HG03575 (cell line): ENCODE results near the gene TBC1D22A.

Experiments
- ATAC-seq: cut with Tn5 transposase; IDR thresholded peaks from one replicate; pipeline ENCODE4 v1.9.1; 2021; ENCODE audit not compliant: unreplicated experiment, insufficient number of reproducible peaks, low FRiP score; ENCODE audit errors: extremely low read depth

The TBC1D22A gene

DNA sequence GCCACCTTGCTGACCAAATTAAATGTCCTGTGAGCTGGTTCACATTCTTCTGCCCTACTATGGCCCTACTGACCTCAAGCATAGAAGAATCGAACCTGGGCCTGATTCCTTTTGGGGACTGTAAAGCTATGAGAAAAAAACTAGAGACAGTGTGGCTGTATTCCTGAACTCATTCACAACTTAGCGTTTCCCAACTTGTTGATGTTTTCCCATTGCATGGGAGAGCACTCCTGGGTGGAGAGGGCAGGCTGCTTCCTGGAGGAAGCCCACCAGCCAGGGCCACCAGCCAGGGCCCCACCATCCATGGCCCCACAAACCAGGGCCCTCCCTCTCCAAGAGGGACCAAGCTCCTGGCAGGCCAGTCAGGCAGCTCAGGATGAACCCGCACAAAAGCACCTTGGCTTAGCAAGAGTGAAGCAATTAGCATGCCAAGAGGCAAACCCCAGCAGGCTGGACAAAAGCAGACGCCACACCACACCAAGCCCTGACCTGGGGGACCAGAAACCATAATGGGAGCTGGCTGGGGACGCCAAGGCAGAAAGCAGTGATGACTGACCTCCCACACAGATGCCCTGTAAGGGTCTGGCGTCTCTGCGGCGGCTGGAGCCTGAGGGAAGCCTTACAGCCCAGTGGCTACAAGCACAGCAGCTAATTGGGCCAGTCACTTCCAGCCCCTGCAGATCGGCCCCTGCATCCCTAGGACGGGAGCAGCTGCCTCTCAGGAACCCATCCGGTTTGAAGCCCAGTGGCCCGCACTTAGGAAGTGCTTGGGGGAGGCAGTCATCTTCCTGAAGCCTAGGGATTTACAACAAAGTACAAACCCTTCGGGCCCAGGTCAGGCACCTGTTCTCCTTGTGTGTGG, 26.5 kb upstream of the TBC1D22A start:
- no peak for ATAC-seq

DNA sequence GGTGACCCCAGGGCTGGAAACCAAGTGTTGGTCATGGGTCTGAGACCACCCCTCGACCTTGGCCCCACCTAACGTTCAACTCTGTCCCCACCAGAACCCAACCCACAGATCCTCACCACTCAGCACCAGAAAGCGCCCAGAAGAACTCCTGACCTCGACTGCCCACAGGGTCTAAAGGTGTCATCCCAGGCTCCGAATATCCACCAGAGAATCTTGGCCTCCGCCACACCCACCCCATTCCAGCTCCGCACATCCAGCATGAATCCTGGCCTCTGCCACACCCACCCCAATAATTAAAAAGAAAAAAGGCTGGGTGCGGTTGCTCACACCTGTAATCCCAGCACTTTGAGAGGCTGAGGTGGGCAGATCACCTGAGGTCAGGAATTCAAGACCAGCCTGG, 25.7 kb upstream of the TBC1D22A start:
- no peak for ATAC-seq

DNA sequence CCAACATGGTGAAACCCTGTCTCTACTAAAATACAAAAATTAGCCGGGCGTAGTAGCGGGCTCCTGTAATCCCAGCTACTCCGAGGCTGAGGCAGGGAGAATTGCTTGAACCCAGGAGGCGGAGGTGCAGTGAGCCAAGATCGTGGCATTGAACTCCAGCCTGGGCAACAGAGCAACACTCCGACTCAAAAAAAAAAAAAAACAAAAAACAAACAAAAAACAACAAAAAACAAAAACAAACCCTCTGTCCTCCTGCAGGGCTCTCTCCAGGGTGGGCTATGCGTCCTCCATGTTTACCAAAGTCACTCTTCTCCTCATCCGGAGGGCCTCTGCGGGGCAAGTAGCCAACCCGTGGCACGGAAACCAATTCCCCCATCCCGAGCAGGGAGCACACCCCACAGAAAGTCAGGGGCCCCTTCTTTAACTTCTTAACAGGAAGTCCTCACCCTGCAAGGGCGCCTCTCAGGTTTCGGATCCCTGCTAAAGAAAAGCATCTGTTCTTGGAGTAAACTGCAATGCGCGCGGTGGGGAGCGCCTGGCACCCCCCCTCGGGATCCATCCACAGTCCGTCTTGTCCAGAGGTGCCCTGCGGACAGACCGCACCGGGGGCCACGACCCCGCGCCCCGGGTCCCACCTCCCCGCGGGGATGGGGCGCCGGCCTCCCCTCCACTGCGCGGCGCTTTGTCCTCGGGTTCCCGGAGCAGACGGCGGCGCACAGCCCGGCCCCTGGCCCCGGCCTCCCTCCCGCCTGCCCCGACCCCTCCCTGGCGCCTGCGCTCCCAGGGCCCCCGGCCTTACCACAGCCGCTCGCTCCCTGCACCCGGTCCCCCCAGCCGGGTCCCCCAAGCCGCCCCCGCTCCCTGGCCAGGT, 25.1 kb upstream of the TBC1D22A start:
- no peak for ATAC-seq

DNA sequence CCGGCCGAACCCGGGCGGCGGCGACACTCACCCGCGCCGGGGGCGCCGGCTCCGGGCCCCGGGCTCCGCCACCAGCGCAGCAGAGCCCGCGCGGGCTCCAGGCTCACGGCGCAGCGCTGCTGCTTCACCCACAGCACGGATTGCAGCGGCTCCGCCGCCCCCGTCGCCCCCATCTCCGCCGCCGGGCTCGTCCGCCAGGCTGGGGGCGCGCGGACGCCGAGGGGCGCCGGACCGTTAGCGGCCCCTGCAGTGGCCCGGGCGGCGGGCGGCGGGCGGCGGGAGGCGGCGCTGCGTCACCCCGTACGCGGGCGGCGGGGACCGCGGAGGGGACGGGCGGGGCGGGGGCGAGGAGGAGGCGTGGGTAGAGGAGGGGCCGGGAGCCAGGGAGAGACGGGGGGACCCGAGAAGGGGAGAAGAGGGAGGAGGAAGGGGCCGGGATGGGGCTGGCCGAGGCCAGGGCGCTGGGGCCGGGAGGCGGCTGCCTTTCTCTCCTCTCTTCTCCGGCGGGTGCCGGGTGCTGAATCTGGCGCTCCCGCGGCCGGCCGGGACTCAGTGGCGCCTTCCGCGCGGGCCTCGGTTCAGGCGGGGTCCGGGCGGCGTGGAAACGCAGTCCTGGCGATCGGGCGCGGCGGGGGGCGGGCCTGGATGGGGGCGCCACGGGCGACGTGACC, 24.3 kb upstream of the TBC1D22A start, which contains the start of gene CERK:
TSS of gene CERK (minus strand) at position 277 of the 671 bp plus-strand sequence. CDS start at position 173, 104 bp downstream.
- ATAC-seq: no peak

DNA sequence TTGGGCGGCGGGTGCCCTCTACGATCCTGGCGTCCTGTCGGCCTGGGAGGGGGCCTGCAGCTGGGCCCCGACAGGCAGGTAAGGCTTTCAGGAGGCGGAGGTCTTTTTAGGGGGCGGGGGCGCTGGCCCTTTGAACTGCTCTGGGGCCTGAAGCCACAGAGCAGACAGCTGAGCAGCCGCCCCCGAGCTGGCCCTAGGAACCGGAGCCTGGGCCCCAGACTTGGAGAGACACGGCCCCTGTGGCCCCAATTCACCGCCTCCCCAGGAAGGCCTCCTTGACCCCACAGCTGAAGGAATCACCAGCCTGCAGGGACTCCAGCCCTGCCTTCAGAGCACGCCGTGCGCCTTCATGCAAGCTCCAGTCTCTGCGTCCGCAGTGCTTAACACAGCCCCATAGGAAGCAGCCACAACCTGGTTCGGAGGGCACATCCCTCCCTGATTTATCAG, 23.8 kb upstream of the TBC1D22A start:
- ATAC-seq: no peak

DNA sequence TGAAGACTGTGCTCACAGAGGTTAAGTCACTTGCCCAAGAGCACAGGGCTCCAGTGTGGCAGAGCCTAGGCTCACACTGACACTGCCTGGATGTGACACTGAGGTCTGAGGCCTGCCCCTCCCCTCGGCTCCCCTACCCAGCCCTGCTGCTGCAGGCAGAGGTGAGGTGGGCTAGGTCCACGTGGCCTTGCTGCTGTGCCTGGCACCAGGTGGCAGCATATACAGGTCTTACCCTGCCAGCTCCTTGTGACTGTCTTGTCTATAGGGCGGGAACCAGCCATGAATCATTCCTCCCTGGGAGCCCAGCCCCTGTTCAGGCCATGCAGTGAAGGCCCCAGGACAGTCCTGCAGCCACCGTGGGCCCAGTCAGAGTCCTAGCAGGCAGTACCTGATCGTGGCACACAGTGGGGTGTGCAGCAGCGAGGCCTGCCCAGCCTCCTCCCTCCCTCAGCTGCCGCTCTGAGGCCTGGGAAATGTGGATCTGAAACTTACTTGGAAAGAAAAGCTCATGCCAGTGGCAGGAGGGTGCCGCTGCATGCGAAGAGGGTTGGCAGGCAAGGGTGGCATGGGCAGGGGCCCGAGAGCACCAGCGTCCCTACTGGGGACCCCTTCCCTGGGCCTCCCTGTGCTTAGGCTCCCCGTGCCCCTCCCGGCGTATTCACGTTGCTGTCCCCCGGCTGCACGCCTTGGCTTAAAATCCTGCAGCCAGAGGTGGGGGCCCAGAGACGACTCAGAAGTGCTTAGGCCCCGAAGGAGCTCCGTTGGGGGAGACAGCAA, 23.2 kb upstream of the TBC1D22A start:
- ATAC-seq: no peak

DNA sequence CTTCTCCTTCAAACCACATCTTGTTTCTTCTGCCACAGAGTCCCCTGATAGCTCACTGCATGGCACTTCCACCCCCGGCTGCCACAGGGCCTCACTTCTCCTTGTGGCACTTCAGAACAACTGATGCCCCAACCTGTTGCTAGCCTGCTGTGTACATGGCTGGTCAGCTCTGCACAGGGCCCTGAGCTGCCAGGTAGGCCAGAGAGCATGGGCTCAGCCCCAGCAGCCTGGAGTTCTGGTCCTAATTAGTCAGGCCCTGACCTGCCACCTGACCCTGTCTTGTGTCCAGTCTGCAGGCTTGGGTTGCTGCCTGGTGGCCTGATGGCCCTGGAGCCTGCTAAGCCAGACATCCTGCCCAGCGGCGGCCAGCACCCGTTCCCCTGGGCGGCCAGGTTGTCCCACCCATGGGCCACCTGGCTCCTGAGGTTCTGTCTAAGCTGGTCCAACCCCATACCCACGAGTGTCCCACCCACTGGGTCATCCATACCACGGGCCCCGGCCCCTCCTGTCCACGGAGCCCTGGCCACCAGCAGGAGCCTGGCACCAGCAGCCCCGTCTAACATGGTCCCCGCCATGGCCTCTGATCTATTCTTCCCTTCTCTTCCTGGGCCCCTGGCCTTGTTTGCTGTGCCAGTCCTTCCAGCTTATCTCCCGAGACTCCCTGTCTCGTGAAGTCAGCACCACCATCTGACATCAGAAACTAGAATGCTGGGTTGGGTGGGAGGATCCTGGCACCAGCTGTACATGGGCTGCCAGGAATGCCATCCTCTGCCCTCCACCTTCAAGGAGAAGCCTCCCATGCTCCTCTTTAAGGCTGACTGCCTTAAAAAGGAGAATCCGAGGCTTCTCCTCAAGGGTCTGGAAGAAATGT, 21.3 kb upstream of the TBC1D22A start:
- ATAC-seq: no peak

DNA sequence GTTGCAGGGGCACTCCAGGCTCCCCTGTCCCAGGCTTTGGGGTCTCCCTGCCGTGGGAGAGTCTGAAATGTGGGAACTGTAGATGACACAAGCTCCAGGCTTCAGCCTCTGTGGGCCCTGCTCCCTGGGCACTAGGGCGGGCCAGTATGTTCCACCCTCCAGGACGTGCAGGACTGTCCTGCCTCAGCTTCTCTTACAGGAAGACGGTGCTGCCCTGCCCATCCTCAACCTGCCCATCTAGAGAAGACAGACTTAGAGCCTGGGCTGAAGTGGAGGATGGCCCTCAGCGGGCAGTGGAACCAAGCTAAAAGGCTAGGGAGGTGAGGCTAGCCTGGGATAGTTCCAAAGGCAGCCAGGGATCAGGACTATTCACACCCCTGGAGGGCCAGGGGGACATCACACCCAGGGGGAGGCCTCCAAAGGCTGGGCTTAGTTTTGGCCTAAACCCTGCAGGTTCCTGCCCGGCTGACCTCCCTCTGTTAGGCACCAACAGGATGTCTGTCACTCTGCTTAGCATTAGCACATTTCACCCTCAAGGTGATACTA, 20.4 kb upstream of the TBC1D22A start:
- ATAC-seq: no peak

DNA sequence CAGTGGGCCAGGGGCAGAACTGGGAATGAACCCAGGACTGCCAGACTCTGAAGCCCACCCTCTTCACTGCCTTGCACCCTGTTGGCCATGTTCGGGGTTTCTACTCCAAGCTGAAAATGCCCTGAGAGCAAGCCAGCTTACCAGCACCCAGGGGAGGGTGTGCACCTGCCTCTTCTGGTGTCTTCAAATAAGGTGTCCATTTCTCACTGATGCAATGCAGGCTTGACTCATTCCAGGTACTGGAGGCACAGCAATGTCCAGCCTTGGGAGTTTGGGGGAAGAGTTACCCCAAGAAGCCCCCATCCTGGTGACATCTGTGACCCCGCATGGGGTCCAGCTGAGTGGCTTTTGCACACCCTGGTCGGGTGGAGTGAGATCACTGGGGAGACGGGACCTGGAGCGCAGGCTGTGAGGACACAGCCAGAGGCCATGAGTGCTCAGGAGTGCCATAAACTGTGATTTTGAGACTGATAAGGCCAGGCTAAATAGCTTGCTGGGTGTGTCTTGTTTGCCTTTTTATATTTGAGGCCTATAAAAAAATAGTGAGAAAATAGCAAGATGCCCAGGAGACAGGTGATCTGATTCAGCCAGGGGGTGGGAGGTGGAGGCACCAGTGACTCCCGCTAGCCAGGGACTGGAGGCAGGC, 19.8 kb upstream of the TBC1D22A start:
- no peak for ATAC-seq

DNA sequence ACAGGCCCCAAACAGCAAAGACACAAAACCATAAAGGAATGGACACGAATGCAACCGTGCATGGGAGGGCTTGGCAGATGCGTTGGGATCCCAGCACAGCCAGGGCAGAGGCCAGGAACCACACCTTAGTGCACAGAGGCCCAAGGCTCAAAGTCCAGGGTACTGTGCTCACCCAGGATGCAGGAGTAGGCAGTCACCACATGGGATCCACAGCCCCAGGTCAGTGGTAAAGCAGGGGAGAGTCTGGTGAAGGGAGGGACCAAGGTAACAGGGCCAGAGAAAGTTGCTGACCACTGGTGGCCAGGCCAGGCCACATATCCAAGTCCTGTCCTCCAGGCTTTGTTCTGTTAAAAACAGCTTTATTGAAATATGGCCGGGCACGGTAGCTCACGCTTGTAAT, 17.9 kb upstream of the TBC1D22A start:
- no peak for ATAC-seq

DNA sequence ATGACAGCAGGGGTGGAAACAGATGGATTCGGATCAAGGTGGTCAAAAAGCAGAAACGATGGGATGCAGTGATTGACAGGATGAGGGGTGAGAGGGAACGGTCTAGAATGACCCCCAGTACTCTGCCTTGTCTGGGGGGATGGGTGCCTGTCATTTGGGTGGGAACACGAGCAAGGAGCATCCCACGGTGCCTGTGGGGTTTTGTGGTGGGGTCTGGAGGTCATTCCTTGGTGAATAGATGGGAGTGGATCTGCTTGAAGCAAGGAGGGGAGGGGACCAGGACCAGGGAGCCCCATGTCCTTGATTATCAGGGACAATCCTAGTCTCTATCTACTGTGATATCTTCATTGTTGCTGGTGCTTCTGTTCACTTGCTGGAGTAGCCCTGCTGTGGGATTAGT, 16.3 kb upstream of the TBC1D22A start:
- no peak for ATAC-seq

DNA sequence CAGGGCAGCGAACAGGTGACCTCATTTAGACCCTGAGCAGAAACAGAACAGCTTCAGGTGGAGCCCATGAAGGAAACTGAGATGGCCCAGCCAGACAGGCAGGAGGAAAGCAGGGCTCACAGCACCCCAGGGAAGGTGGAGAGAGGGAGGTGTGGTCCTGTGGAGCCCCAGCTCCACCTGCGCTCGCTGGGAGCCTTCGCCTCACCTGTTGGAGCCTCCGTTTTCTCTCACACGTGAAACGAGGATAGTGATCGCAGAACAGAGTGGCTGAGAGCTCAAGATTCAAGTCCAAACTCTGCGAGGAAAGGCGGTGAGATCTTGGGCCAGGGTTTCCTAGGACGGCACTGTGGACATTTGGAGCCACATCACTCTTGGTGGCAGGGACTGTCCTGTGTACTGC, 15.8 kb upstream of the TBC1D22A start:
- no peak for ATAC-seq

DNA sequence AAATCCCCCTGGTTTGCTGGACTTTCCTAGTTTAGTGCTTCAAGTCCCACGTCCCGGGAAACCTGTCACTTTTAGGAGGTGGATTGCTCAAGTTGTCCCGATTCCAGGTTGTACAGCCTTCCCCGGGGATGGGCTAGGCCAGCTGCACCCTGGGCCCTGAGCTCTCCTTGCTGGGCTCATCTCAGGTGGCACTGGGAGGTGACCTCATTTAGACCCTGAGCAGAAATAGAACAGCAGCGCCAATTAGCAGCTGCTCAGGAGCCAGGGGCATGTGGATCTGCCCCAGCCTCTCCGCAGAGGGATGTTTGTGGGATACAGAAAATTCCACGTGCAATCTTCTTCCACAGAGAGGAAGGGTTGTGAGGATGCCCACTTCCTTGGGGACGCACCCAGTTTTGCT, 14.8 kb upstream of the TBC1D22A start:
- no peak for ATAC-seq

DNA sequence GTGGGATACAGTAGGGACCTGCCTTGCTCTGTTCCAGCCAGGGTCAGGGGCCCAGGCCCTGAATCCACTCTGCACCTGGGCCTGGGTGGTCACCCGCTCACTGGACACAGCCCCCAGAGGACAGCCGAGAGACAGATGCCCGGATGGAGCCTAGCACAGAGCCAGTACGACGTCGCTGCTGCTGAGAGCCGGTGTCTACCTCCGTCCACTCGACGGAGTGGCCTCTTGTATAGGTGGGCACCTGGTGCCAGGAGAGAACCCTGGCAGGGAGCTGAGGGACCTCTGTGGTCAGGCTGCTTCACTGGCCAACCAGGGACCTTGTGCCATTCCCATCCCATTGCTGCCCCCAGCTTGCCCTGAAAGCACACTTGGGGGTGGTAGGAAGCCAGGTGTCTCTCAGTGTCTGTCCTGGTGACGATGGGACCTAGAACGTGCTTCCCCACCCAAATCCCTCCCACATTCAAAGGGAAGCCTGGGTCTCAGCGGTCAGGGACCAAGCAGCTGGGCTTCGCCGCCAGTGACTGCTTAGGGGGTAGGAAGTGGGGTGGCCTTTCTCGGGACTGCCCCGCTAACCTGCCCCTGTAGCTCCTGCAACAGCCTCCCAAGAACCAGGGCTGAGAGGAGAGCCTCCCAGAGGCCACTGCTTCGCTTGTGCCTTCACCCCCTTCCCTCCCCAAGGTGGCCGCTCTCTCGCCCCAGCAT, 14.1 kb upstream of the TBC1D22A start:
- ATAC-seq: no peak

DNA sequence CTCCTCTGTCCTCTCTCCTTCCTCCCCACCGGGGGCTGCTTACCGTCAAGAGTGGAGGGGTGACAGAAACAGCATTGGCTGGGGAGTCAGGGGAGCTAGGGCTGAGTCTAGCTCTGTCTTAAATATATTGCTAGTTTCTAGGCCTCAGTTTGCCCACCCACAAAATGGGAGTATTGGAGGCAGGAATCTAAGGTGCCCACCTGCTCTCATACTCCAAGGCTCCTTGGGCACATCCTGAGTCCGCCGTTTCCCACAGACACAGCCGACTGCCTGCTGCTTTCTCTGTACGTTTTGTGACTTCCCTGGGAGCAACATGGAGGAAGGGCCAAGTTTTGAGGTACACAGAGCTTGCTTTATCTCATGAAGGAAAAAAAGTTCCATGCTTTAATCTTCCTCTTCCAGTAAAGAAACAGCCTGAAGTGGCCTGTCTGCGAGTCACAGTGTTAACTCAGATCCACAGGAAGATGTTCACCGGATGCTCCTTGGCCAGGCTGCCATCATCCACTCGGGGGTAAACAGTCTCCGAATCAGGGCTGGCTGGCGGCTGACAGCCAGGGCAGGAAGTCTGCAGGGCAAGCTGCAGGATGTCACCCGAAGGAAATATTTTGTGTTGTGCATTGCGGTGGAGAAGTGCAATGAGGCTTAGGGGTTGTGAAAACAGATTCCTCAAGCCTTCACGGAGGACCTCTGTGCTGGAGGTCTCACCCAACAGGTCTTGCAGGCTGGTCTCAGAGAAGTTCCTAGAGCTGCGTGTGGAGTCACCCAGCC, 13.4 kb upstream of the TBC1D22A start:
- ATAC-seq: no peak
